ENCODE data around the gene BIRC3.
"Not testable (repeated sequence)": the region's sequence is repeated elsewhere in the genome, so short reads cannot be mapped to it uniquely, and the experiment has no call there.

Gene BIRC3

GRCh38 chr11:102357116-102357515 lies 39.8 kb downstream of the BIRC3 start:
- Histone ChIP-seq H3K9me3 (replicated peaks; ENCODE audit: low read length) (no peaks in the 10 kb centered on the region), H3K4me1 (ENCODE audit: control insufficient read depth, insufficient read depth, low read length) (no peaks in the 10 kb centered on the region), H3K9ac (ENCODE audit: low read depth, low read length) (no peak overlapping the region), H3K36me3 (ENCODE audit: insufficient read depth, low read length) (peaks cover 67% of the 10 kb centered on the region), H3K27me3 (ENCODE audit: control insufficient read depth, insufficient read depth, low read length) (no peaks in the 10 kb centered on the region), H3K4me3 (ENCODE audit: low read length) (no peak overlapping the region), H3K4me2 (ENCODE audit: low read length) (no peak overlapping the region)

- Histone ChIP-seq H3K9ac (ENCODE audit: low read depth, low read length) (no peak overlapping the region), H3K4me1 (ENCODE audit: control insufficient read depth, insufficient read depth, low read length) (no peaks in the 10 kb centered on the region), H3K36me3 (ENCODE audit: insufficient read depth, low read length) (peaks cover 70% of the 10 kb centered on the region), H3K9me3 (replicated peaks; ENCODE audit: low read length) (no peaks in the 10 kb centered on the region), H3K4me2 (ENCODE audit: low read length) (no peak overlapping the region), H3K4me3 (ENCODE audit: low read length) (no peak overlapping the region), H3K27me3 (ENCODE audit: control insufficient read depth, insufficient read depth, low read length) (no peaks in the 10 kb centered on the region)
These were observed 42.1 kb downstream of the BIRC3 start for GRCh38 chr11:102359372-102359771.

GRCh38 chr11:102360681-102361080 lies 43.4 kb downstream of the BIRC3 start:
- H3K9me3 ChIP-seq (replicated peaks; ENCODE audit: low read length): no peaks in the 10 kb centered on the region
- no peak overlapping the region for H3K9ac ChIP-seq (ENCODE audit: low read depth, low read length)
- H3K4me2 ChIP-seq (ENCODE audit: low read length): no peak overlapping the region
- no peaks in the 10 kb centered on the region for H3K4me1 ChIP-seq (ENCODE audit: control insufficient read depth, insufficient read depth, low read length)
- peaks cover 70% of the 10 kb centered on the region for H3K36me3 ChIP-seq (ENCODE audit: insufficient read depth, low read length)
- H3K4me3 ChIP-seq (ENCODE audit: low read length): no peak overlapping the region
- H3K27me3 ChIP-seq (ENCODE audit: control insufficient read depth, insufficient read depth, low read length): no peaks in the 10 kb centered on the region

GRCh38 chr11:102361086-102362031 lies 44.1 kb downstream of the BIRC3 start:
- H3K27me3 ChIP-seq (ENCODE audit: control insufficient read depth, insufficient read depth, low read length): no peaks in the 10 kb centered on the region
- no peaks in the 10 kb centered on the region for H3K4me1 ChIP-seq (ENCODE audit: control insufficient read depth, insufficient read depth, low read length)
- no peak overlapping the region for H3K4me3 ChIP-seq (ENCODE audit: low read length)
- peaks cover 74% of the 10 kb centered on the region for H3K36me3 ChIP-seq (ENCODE audit: insufficient read depth, low read length)
- no peaks in the 10 kb centered on the region for H3K9me3 ChIP-seq (replicated peaks; ENCODE audit: low read length)
- H3K9ac ChIP-seq (ENCODE audit: low read depth, low read length): no peak overlapping the region
- no peak overlapping the region for H3K4me2 ChIP-seq (ENCODE audit: low read length)

- H3K27me3 ChIP-seq (ENCODE audit: control insufficient read depth, insufficient read depth, low read length): no peaks in the 10 kb centered on the region
- H3K9me3 ChIP-seq (replicated peaks; ENCODE audit: low read length): no peaks in the 10 kb centered on the region
- H3K9ac ChIP-seq (ENCODE audit: low read depth, low read length): no peak overlapping the region
- no peaks in the 10 kb centered on the region for H3K4me1 ChIP-seq (ENCODE audit: control insufficient read depth, insufficient read depth, low read length)
- no peak overlapping the region for H3K4me2 ChIP-seq (ENCODE audit: low read length)
- H3K36me3 ChIP-seq (ENCODE audit: insufficient read depth, low read length): peaks cover 80% of the 10 kb centered on the region
- H3K4me3 ChIP-seq (ENCODE audit: low read length): no peak overlapping the region
These were observed 47.7 kb downstream of the BIRC3 start for GRCh38 chr11:102364991-102365390.

GRCh38 chr11:102367364-102367763 lies 50.1 kb downstream of the BIRC3 start:
- H3K9ac ChIP-seq (ENCODE audit: low read depth, low read length): no peak overlapping the region
- no peaks in the 10 kb centered on the region for H3K27me3 ChIP-seq (ENCODE audit: control insufficient read depth, insufficient read depth, low read length)
- H3K4me1 ChIP-seq (ENCODE audit: control insufficient read depth, insufficient read depth, low read length): no peaks in the 10 kb centered on the region
- peaks cover 62% of the 10 kb centered on the region for H3K36me3 ChIP-seq (ENCODE audit: insufficient read depth, low read length)
- H3K4me2 ChIP-seq (ENCODE audit: low read length): no peak overlapping the region
- H3K4me3 ChIP-seq (ENCODE audit: low read length): no peak overlapping the region
- no peaks in the 10 kb centered on the region for H3K9me3 ChIP-seq (replicated peaks; ENCODE audit: low read length)

- Histone ChIP-seq H3K9ac (ENCODE audit: low read depth, low read length) (no peak overlapping the region), H3K27me3 (ENCODE audit: control insufficient read depth, insufficient read depth, low read length) (no peaks in the 10 kb centered on the region), H3K4me3 (ENCODE audit: low read length) (no peak overlapping the region), H3K4me1 (ENCODE audit: control insufficient read depth, insufficient read depth, low read length) (no peaks in the 10 kb centered on the region), H3K36me3 (ENCODE audit: insufficient read depth, low read length) (peaks cover 51% of the 10 kb centered on the region), H3K4me2 (ENCODE audit: low read length) (no peak overlapping the region), H3K9me3 (replicated peaks; ENCODE audit: low read length) (no peaks in the 10 kb centered on the region)
These were observed 51.2 kb downstream of the BIRC3 start for GRCh38 chr11:102368472-102368871.

- H3K36me3 ChIP-seq (ENCODE audit: insufficient read depth, low read length): peaks cover 37% of the 10 kb centered on the region
- H3K27me3 ChIP-seq (ENCODE audit: control insufficient read depth, insufficient read depth, low read length); H3K4me1 ChIP-seq (ENCODE audit: control insufficient read depth, insufficient read depth, low read length); H3K4me2 ChIP-seq (ENCODE audit: low read length); H3K9me3 ChIP-seq (replicated peaks; ENCODE audit: low read length); H3K9ac ChIP-seq (ENCODE audit: low read depth, low read length); H3K4me3 ChIP-seq (ENCODE audit: low read length): not testable (repeated sequence)
These were observed 57.5 kb downstream of the BIRC3 start for GRCh38 chr11:102374633-102375424.

- Histone ChIP-seq H3K9me3 (replicated peaks; ENCODE audit: low read length) (no peaks in the 10 kb centered on the region), H3K27me3 (ENCODE audit: control insufficient read depth, insufficient read depth, low read length) (no peaks in the 10 kb centered on the region), H3K36me3 (ENCODE audit: insufficient read depth, low read length) (peaks cover 46% of the 10 kb centered on the region), H3K4me3 (ENCODE audit: low read length) (no peak overlapping the region), H3K4me1 (ENCODE audit: control insufficient read depth, insufficient read depth, low read length) (no peaks in the 10 kb centered on the region), H3K4me2 (ENCODE audit: low read length) (no peak overlapping the region), H3K9ac (ENCODE audit: low read depth, low read length) (no peak overlapping the region)
These were observed 58.6 kb downstream of the BIRC3 start for GRCh38 chr11:102375720-102376399.

- H3K9me3 ChIP-seq (replicated peaks; ENCODE audit: low read length): no peaks in the 10 kb centered on the region
- H3K4me1 ChIP-seq (ENCODE audit: control insufficient read depth, insufficient read depth, low read length): no peaks in the 10 kb centered on the region
- no peaks in the 10 kb centered on the region for H3K27me3 ChIP-seq (ENCODE audit: control insufficient read depth, insufficient read depth, low read length)
- H3K4me3 ChIP-seq (ENCODE audit: low read length): no peak overlapping the region
- no peak overlapping the region for H3K4me2 ChIP-seq (ENCODE audit: low read length)
- peaks cover 62% of the 10 kb centered on the region for H3K36me3 ChIP-seq (ENCODE audit: insufficient read depth, low read length)
- no peak overlapping the region for H3K9ac ChIP-seq (ENCODE audit: low read depth, low read length)
These were observed 60.6 kb downstream of the BIRC3 start for GRCh38 chr11:102377891-102378290.

GRCh38 chr11:102378818-102379217 lies 61.5 kb downstream of the BIRC3 start:
- Histone ChIP-seq H3K4me1 (ENCODE audit: control insufficient read depth, insufficient read depth, low read length) (no peaks in the 10 kb centered on the region), H3K4me3 (ENCODE audit: low read length) (no peak overlapping the region), H3K27me3 (ENCODE audit: control insufficient read depth, insufficient read depth, low read length) (no peaks in the 10 kb centered on the region), H3K36me3 (ENCODE audit: insufficient read depth, low read length) (peaks cover 66% of the 10 kb centered on the region), H3K9me3 (replicated peaks; ENCODE audit: low read length) (no peaks in the 10 kb centered on the region), H3K9ac (ENCODE audit: low read depth, low read length) (no peak overlapping the region), H3K4me2 (ENCODE audit: low read length) (no peak overlapping the region)
